ENCODE results near the gene GPN2. TPM values are rescaled to one million over a fixed set of nuclear protein-coding genes. Genes with fewer than 3 reads are reported as not detected.
"Not testable (repeated sequence)": the region's sequence is repeated elsewhere in the genome, so short reads cannot be mapped to it uniquely, and the experiment has no call there.

GPN2 gene
- total and polyA plus RNA-seq, 5 experiments from 2014 or later = 9.7 to 35.4 (median 14.8) TPM

DNA sequence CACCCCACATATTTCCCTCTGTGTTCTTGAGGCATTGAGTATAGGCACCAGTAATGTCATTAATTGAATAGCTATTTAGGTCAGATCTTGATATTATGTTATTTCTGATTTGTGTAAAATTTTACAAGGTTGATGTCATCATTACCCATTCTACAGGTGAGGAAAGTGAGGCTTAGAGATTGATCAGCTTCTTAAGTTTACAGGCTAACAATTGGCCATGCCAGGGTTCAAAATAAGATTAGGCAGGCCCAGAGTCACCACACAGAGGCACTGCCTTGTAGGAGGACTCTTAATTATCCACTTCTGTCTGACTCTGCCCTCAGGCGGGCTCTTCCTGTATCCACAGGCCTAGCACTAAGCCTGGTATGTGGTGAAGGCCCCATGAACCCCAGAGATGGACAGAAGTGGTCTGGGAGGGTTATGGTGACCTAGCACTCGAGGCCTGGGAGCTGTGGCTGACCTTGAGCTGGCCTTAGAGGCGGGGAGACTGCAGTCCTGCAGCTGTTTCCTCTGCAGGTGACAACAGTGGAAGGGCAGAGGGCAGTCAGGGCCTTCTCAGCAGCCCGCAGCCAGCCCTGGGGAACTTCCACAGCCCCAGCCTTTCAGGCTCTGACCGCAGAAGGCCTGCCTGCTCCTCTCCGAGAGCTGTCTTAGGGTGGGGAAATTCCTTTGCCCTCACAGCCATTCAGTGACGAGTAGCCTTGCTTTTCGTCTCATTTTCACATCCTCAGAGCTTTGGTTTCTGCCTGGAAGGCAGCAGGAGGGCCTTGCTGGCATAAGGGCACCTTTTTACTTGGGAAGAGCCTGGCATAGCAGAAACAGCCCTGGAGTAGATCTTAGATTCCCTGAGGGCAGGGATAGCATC is 51.4 kb downstream of the GPN2 start:
- no peaks in the 10 kb centered on the region for H3K27me3 Mint-ChIP-seq
- no peak overlapping the region for H3K4me3 Mint-ChIP-seq
- no peaks in the 10 kb centered on the region for H3K9me3 Mint-ChIP-seq
- peaks cover 8 to 32% (median 22%) of the 10 kb centered on the region in 4 donors for H3K4me1 Mint-ChIP-seq
- POLR2A ChIA-PET = interaction anchor here (0.6 kb wide), 3 partner anchors 19 to 952 kb away, joined by 3 to 5 read pairs (median 3); no protein-coding TSS in a partner anchor
- peak overlapping the region in 9 of 10 donors; percentile 6 to 85 (median 58) for H3K27ac Mint-ChIP-seq
- ATAC-seq (peak; percentile 61 to 66), DNase-seq (no peak)
- H3K36me3 Mint-ChIP-seq = peaks cover 0 to 80% (median 7%) of the 10 kb centered on the region in 3 donors

DNA sequence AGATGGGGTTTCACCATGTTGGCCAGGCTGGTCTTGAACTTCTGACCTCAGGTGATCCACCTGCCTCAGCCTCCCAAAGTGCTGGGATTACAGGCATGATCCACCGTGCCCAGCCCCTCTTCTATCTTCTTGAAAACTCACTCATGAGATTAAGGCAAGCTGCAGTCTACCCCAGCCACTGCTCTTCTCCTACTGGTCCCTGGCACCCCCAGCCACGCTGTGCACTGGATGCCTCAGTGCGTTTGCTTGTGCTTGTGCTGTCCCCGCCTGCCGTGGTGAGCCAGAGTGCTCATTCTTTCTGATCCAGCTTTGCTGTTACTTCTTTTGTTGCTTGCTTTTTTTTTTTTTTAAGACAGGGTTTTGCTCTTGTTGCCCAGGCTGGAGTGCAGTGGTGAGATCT is 52.4 kb downstream of the GPN2 start:
- POLR2A ChIA-PET = interaction anchor here (0.6 to 1.1 kb wide), 2 partner anchors 9 to 91 kb away, joined by 3 read pairs; no protein-coding TSS in a partner anchor
- H3K4me1 Mint-ChIP-seq = peaks cover 17 to 42% (median 32%) of the 10 kb centered on the region in 4 donors
- H3K27me3 Mint-ChIP-seq, H3K4me3 Mint-ChIP-seq, ATAC-seq, DNase-seq, H3K9me3 Mint-ChIP-seq: not testable (repeated sequence)
- H3K36me3 Mint-ChIP-seq = peaks cover 0 to 77% (median 7%) of the 10 kb centered on the region in 3 donors
- H3K27ac Mint-ChIP-seq = peak overlapping the region in 5 of 10 donors; percentile 14 to 85 (median 56)

DNA sequence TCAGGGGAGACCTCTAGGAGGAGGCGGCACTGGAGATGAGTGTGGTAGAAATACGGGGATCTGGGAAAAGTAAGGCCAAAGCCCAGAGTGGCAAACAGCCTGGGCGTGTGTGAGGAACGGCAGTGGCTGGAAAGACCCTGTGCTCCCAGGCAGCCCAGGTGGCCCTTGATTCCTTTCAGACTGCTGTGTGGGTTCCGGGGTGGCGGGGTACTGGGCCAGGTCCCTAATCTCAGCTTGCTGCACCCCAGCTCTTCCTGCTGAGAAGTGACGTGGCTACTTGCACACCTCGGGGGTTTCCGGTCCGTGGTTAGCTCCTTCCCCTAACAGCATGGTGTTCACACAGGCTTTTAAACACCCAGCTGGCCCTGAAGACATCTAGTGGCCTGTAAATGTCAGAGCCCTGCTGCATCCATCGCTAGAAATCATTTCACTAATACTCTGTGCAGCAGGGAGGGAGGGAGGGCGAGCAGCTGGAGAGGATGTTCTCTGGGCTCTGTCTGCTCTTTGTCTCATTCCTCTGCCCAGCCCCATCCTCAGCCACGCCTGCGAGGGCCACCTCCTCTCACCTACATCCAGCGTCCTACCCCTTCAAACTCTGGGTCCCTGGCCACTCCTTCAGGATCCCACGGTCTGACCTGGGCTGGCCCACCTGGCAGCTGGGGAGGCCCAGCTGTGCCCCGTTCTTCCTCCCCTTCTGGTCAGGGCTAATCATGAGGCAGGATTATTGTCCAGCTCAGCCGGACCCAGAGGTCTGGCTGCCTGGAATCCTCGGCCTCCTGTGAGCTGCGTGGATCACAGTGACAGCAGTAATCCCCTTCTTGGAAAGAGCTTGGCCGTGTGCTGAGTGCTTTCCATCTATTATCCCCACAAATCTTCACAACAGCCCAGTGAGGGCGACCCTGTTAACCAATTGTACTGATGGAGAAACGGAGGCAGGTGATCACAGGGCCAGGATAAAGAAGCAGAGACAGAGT is 56.4 kb downstream of the GPN2 start:
- POLR2A ChIA-PET = interaction anchor here (0.5 to 3.0 kb wide), 19 partner anchors 9 to 334 kb away, joined by 3 to 28 read pairs (median 4); partner anchors contain the start of genes GPATCH3, NUDC and PIGV
- ATAC-seq = peak; percentile 97 to 98
- DNase-seq = peak; percentile 74 to 94 (median 90)
- Mint-ChIP-seq H3K27ac (peak overlapping the region; percentile 97 to 100 (median 99)), H3K27me3 (peaks cover 0 to 2% (median 0%) of the 10 kb centered on the region in 5 donors), H3K4me3 (peak overlapping the region; percentile 69 to 90 (median 81)), H3K4me1 (peaks cover 42 to 71% (median 69%) of the 10 kb centered on the region in 4 donors), H3K9me3 (no peaks in the 10 kb centered on the region), H3K36me3 (peaks cover 0 to 58% (median 3%) of the 10 kb centered on the region in 3 donors)

- H3K27ac Mint-ChIP-seq = peak overlapping the region; percentile 97 to 100 (median 99)
- peak overlapping the region in 8 of 10 donors; percentile 32 to 90 (median 82) for H3K4me3 Mint-ChIP-seq
- H3K9me3 Mint-ChIP-seq = no peaks in the 10 kb centered on the region
- ATAC-seq = no peak
- peaks cover 0 to 45% (median 3%) of the 10 kb centered on the region in 3 donors for H3K36me3 Mint-ChIP-seq
- DNase-seq = no peak
- peaks cover 53 to 79% (median 77%) of the 10 kb centered on the region in 4 donors for H3K4me1 Mint-ChIP-seq
- peaks cover 0 to 2% (median 0%) of the 10 kb centered on the region in 5 donors for H3K27me3 Mint-ChIP-seq
- POLR2A ChIA-PET = interaction anchor here (0.5 to 3.0 kb wide), 4 partner anchors 12 to 44 kb away, joined by 3 to 28 read pairs (median 15); partner anchors contain the start of gene PIGV
These were observed 57.7 kb downstream of the GPN2 start for GRCh38 chr1:26832249-26832960.

GRCh38 chr1:26831546-26832248 is 58.4 kb downstream of the GPN2 start:
- H3K4me1 Mint-ChIP-seq = peaks cover 55 to 81% (median 80%) of the 10 kb centered on the region in 4 donors
- peak overlapping the region; percentile 97 to 100 (median 99) for H3K27ac Mint-ChIP-seq
- ATAC-seq (no peak), DNase-seq (no peak)
- H3K36me3 Mint-ChIP-seq = peaks cover 0 to 45% (median 3%) of the 10 kb centered on the region in 3 donors
- H3K27me3 Mint-ChIP-seq = peaks cover 0 to 2% (median 0%) of the 10 kb centered on the region in 5 donors
- no peaks in the 10 kb centered on the region for H3K9me3 Mint-ChIP-seq
- H3K4me3 Mint-ChIP-seq = peak overlapping the region in 5 of 10 donors; percentile 19 to 81 (median 30)
- POLR2A ChIA-PET = interaction anchor here (2.9 to 3.0 kb wide), 2 partner anchors 11 to 43 kb away, joined by 16 to 28 read pairs; partner anchors contain the start of gene PIGV

DNA sequence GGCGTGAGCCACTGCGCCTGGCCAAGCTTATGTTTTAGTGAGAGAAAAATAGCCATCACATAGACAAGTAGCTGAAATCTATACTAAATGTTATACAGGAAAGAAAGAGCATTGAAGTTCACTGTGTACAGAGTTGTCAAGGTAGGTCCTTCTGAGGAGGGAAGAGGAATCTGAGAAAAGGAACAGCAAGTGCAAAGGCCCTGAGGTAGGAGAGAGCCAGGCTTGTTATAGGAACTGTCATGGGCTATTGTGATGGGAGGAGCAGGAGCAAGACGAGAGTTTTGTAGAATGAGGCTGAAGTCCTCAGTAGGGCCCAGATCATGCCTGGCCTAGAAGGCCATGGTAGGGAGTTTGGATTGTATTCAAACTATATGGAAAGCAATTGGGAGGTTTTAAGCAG is 59.0 kb downstream of the GPN2 start:
- Mint-ChIP-seq H3K27me3 (peaks cover 0 to 2% (median 0%) of the 10 kb centered on the region in 5 donors), H3K27ac (peak overlapping the region; percentile 94 to 100 (median 98)), H3K36me3 (peaks cover 0 to 38% (median 3%) of the 10 kb centered on the region in 3 donors), H3K4me3 (peak overlapping the region in 4 of 10 donors; percentile 1 to 65 (median 16)), H3K9me3 (no peaks in the 10 kb centered on the region), H3K4me1 (peaks cover 56 to 82% (median 80%) of the 10 kb centered on the region in 4 donors)
- POLR2A ChIA-PET = interaction anchor here (0.5 to 3.0 kb wide), 3 partner anchors 11 to 34 kb away, joined by 3 to 28 read pairs (median 4); no protein-coding TSS in a partner anchor
- ATAC-seq (no peak), DNase-seq (no peak)

DNA sequence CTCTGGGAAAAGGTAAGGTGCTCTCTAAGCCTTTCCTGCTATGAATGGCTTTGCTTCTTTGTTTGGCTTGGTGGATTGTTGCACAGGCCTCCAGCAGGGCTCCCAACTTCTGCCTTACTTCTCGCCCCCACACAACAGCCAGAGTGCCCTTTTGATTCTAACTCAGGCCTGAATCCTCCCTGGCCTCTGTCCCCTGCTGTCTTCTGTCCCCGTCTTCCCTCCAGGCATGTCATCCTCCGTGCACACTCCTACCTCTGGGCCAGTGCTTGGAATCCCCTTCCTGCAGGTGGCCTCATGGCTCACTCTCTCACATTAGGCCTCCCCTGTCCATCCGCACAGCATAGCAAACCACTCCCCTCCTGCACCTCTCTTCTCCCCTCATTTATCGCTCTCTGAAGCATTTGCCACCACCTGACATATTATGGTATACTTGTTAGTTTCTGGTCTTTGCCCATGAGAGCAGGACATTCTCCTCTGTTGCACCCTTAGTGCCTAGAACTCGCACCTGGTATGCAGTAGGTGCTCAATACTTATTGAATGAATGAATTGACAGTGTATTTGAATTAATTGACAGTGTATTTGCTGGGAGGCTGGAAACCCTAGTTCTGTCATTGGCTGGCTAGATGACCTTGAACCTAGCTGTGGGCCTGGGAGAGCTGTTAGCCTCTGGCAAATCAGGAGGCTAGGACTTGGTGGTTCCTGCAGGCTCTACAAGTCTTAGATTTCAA is 60.7 kb downstream of the GPN2 start:
- H3K9me3 Mint-ChIP-seq = no peaks in the 10 kb centered on the region
- H3K27me3 Mint-ChIP-seq = peaks cover 0 to 2% (median 0%) of the 10 kb centered on the region in 5 donors
- H3K36me3 Mint-ChIP-seq = peaks cover 0 to 21% (median 0%) of the 10 kb centered on the region in 3 donors
- POLR2A ChIA-PET = interaction anchor here (1.3 kb wide), 1 partner anchor 21 kb away, joined by 3 read pairs; no protein-coding TSS in a partner anchor
- no peak for DNase-seq
- H3K27ac Mint-ChIP-seq = peak overlapping the region; percentile 84 to 100 (median 98)
- peak overlapping the region; percentile 91 to 96 (median 94) for H3K4me3 Mint-ChIP-seq
- no peak for ATAC-seq
- H3K4me1 Mint-ChIP-seq = peaks cover 57 to 84% (median 82%) of the 10 kb centered on the region in 4 donors

- Mint-ChIP-seq H3K9me3 (no peaks in the 10 kb centered on the region), H3K4me3 (peak overlapping the region; percentile 91 to 96 (median 94)), H3K27me3 (peaks cover 0 to under 1% (median 0%) of the 10 kb centered on the region in 5 donors), H3K4me1 (peaks cover 50 to 76% (median 74%) of the 10 kb centered on the region in 4 donors), H3K27ac (peak overlapping the region; percentile 84 to 100 (median 98)), H3K36me3 (peaks cover 0 to 19% (median 0%) of the 10 kb centered on the region in 3 donors)
- DNase-seq (peak in 1 of 10 donors; percentile 33), ATAC-seq (no peak)
- POLR2A ChIA-PET = interaction anchor here (0.9 kb wide), 3 partner anchors 9 to 136 kb away, joined by 3 to 4 read pairs (median 3); no protein-coding TSS in a partner anchor
These were observed 61.6 kb downstream of the GPN2 start for GRCh38 chr1:26828411-26828991.

DNA sequence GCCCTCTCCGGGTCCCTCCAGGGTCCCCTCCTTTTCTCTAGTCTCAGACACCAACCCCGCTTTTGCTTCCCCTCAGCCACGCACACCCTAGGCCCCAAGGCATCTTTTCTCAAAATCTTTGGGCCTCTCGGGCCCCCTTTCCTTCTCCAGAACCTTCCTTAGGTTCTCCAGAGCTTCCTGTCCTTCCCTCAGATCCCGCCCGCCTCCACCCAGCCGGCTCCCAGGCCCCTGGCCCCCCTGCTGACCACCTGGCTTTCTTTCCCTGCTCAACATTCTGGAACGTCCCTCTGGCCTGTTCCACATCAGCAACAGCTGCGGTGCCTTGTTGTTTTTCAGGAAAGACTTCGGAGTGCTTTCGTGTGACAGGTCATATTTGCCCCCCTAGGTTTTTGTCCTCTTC is 62.4 kb downstream of the GPN2 start:
- POLR2A ChIA-PET = interaction anchor here (0.7 to 0.9 kb wide), 2 partner anchors 10 to 280 kb away, joined by 3 read pairs; no protein-coding TSS in a partner anchor
- Mint-ChIP-seq H3K9me3 (no peaks in the 10 kb centered on the region), H3K27me3 (no peaks in the 10 kb centered on the region), H3K4me1 (peaks cover 45 to 75% (median 72%) of the 10 kb centered on the region in 4 donors), H3K36me3 (peaks cover 0 to 13% (median 0%) of the 10 kb centered on the region in 3 donors), H3K27ac (peak overlapping the region; percentile 84 to 100 (median 97)), H3K4me3 (peak overlapping the region; percentile 91 to 96 (median 94))
- no peak for ATAC-seq
- no peak for DNase-seq

Measured in naive thymus-derived CD8-positive, alpha-beta T cell (primary cell).